HepG2 (cell line): ENCODE results near the gene ZNF865. TPM values are rescaled to one million over a fixed set of nuclear protein-coding genes. Genes with fewer than 3 reads are reported as not detected.
A peak's percentile ranks its signal among the peaks of the same experiment; 100 is the strongest.

ENCODE experiments used
- ATAC-seq: fragments of 200-7000 bp; cut with Tn5 transposase; 3 replicates; pipeline ENCODE4 v1.9.1; 2020; ENCODE audit warnings: mild to moderate bottlenecking, moderate library complexity
- BruUV-seq: library from RNA; stranded (reverse); fragments of 400-500 nt; replicated peaks from 2 replicates; lab custom pipeline; 2021; lab: Mats Ljungman, UMichigan
- CTCF ChIA-PET: fragments of 300-600 bp; formaldehyde crosslinking; extraction: SDS; loops from one replicate; lab custom pipeline; 2021; ENCODE audit warnings: low total read pairs, inconsistent platforms, low intra/inter-chr PET ratio; lab: Yijun Ruan, JAX
- POLR2A ChIA-PET: fragments of 350-600 bp; sonication (Branson Sonifier 250); formaldehyde crosslinking; loops from one replicate; lab custom pipeline; 2020; ENCODE audit warnings: antibody characterized with exemption, inconsistent platforms; lab: Yijun Ruan, JAX
- DNase-seq: peaks from one replicate; pipeline ENCODE4 v3.0.0-alpha.2; 2015; ENCODE audit warnings: low spot score
- FAIRE-seq: peaks from 3 replicates; lab custom pipeline; 2011; peaks lifted over from hg19 to GRCh38; lab: Jason Lieb, UNC
- H2AFZ ChIP-seq: one replicate; pipeline ENCODE4 v1.6.1; 2011; ENCODE audit warnings: low read length, inconsistent platforms
- H3K27ac ChIP-seq: fragments of 300-600 bp; 3 replicates; pipeline ENCODE4 v1.8.0; 2011; ENCODE audit warnings: mixed run types, mild to moderate bottlenecking, mixed read lengths, low read length, inconsistent platforms; ENCODE audit not compliant: insufficient read depth; ENCODE audit errors: extremely low read length
- H3K27me3 ChIP-seq, 2 experiments: fragments of 200-600 bp in 1 of 2; 2 replicates in 1 of 2; 3 replicates in 1 of 2; pipeline versions ENCODE4 v1.6.0 to v1.8.0; 2011; ENCODE audit warnings: low read length in 2 of 2, mild to moderate bottlenecking in 2 of 2, moderate library complexity in 2 of 2, inconsistent platforms in 1 of 2; ENCODE audit not compliant: insufficient read depth in 2 of 2, control insufficient read depth in 1 of 2
- H3K36me3 ChIP-seq, 2 experiments: fragments of 200-600 bp in 1 of 2; replicated peaks in 1 of 2; 2 replicates in 1 of 2; 3 replicates in 1 of 2; pipeline versions ENCODE4 v1.5.1 to v1.8.0; 2011; ENCODE audit warnings: low read length in 2 of 2, inconsistent platforms in 1 of 2; ENCODE audit not compliant: insufficient read depth in 2 of 2, control insufficient read depth in 1 of 2
- H3K4me1 ChIP-seq: 2 replicates; pipeline ENCODE4 v1.5.1; 2012; ENCODE audit warnings: low read length, inconsistent platforms; ENCODE audit not compliant: insufficient read depth
- H3K4me2 ChIP-seq: 2 replicates; pipeline ENCODE4 v1.6.0; 2011; ENCODE audit warnings: low read depth, low read length, inconsistent platforms
- H3K4me3 ChIP-seq, 3 experiments: fragments of 200-600 bp in 1 of 3; sonication (generic), shearing (Covaris generic) in 1 of 3; replicated peaks in 1 of 3; 2 replicates each; pipeline ENCODE4 v1.5.1; 2011 to 2016; ENCODE audit warnings: low read length in 3 of 3, inconsistent platforms in 2 of 3, low read depth in 2 of 3, mild to moderate bottlenecking in 2 of 3, control low read depth in 1 of 3, mixed read lengths in 1 of 3; ENCODE audit not compliant: insufficient read depth in 1 of 3
- H3K79me2 ChIP-seq: one replicate; pipeline ENCODE4 v1.6.1; 2011; ENCODE audit warnings: low read length, inconsistent platforms; ENCODE audit not compliant: insufficient read depth
- H3K9ac ChIP-seq: 2 replicates; pipeline ENCODE4 v1.6.0; 2011; ENCODE audit warnings: mild to moderate bottlenecking, low read depth, low read length, inconsistent platforms; ENCODE audit not compliant: insufficient read depth
- H3K9me3 ChIP-seq: 2 replicates; pipeline ENCODE4 v1.5.1; 2012; ENCODE audit warnings: mild to moderate bottlenecking, low read length
- H4K20me1 ChIP-seq: 2 replicates; pipeline ENCODE4 v1.6.0; 2011; ENCODE audit warnings: inconsistent platforms, mild to moderate bottlenecking, low read length, moderate library complexity; ENCODE audit not compliant: insufficient read depth
- AGO2 ChIP-seq: fragments of 200-400 bp; formaldehyde crosslinking; optimal IDR thresholded peaks from 2 replicates; pipeline ENCODE3; 2017; ENCODE audit warnings: mild to moderate bottlenecking, low read depth, low read length, moderate library complexity
- HMGA1 ChIP-seq: sonication (generic); formaldehyde crosslinking; conservative IDR thresholded peaks from 2 replicates; pipeline ENCODE4 v1.4.0; 2020; ENCODE audit warnings: missing genetic modification reagents
- HOXA7 ChIP-seq: sonication (generic); formaldehyde crosslinking; IDR thresholded peaks from 2 replicates; pipeline ENCODE4 v1.8.1; 2022; ENCODE audit warnings: mild to moderate bottlenecking, missing genetic modification reagents, moderate library complexity
- PAX8 ChIP-seq: sonication (generic); formaldehyde crosslinking; IDR thresholded peaks from 2 replicates; pipeline ENCODE4 v1.8.0; 2022; ENCODE audit warnings: mild to moderate bottlenecking, missing genetic modification reagents, borderline replicate concordance
- PLSCR1 ChIP-seq: sonication (generic); formaldehyde crosslinking; IDR thresholded peaks from 2 replicates; pipeline ENCODE4 v1.5.0; 2020; ENCODE audit warnings: missing genetic modification reagents, mild to moderate bottlenecking, borderline replicate concordance
- PPARG ChIP-seq: conservative IDR thresholded peaks from 2 replicates; pipeline ENCODE4 v1.6.1; 2016; ENCODE audit warnings: missing biosample characterization, missing genetic modification reagents
- SMARCC2 ChIP-seq: fragments of 450-650 bp; IDR thresholded peaks from 2 replicates; pipeline ENCODE4 v1.6.1; 2017; ENCODE audit warnings: antibody characterized with exemption, mild to moderate bottlenecking
- TARDBP ChIP-seq: sonication (generic); formaldehyde crosslinking; IDR thresholded peaks from 2 replicates; pipeline ENCODE4 v1.8.0; 2022; ENCODE audit warnings: mild to moderate bottlenecking, missing genetic modification reagents
- WIZ ChIP-seq: sonication (generic); formaldehyde crosslinking; IDR thresholded peaks from 2 replicates; pipeline ENCODE4 v1.5.1; 2020; ENCODE audit warnings: mild to moderate bottlenecking, missing genetic modification reagents
- ZC3H13 ChIP-seq: sonication (generic); formaldehyde crosslinking; IDR thresholded peaks from 2 replicates; pipeline ENCODE4 v1.8.1; 2023; ENCODE audit warnings: mild to moderate bottlenecking, missing genetic modification reagents, moderate library complexity
- ZFP91 ChIP-seq: sonication (generic); formaldehyde crosslinking; IDR thresholded peaks from 2 replicates; pipeline ENCODE4 v1.9.0; 2022; ENCODE audit warnings: missing genetic modification reagents, mild to moderate bottlenecking, borderline replicate concordance
- ZNF138 ChIP-seq: sonication (generic); formaldehyde crosslinking; IDR thresholded peaks from 2 replicates; pipeline ENCODE4 v1.5.0; 2020; ENCODE audit warnings: mild to moderate bottlenecking, low read depth, missing genetic modification reagents
- ZNF546 ChIP-seq: sonication (generic); formaldehyde crosslinking; conservative IDR thresholded peaks from 2 replicates; pipeline ENCODE4 v1.8.1; 2023; ENCODE audit warnings: mild to moderate bottlenecking, missing genetic modification reagents
- ZNF691 ChIP-seq: sonication (generic); formaldehyde crosslinking; IDR thresholded peaks from 2 replicates; pipeline ENCODE4 v1.4.0; 2020; ENCODE audit warnings: missing genetic modification reagents, low read depth, mild to moderate bottlenecking, borderline replicate concordance
- ZNF839 ChIP-seq: sonication (generic); formaldehyde crosslinking; IDR thresholded peaks from 2 replicates; pipeline ENCODE4 v1.4.0; 2020; ENCODE audit warnings: missing genetic modification reagents, mild to moderate bottlenecking, borderline replicate concordance
- WGBS: methylation state at CpG from one replicate; pipeline ENCODE4 v1.1.6; 2017; ENCODE audit warnings: low lambda C conversion rate; 5-methylcytosine and 5-hydroxymethylcytosine counted together
- in situ Hi-C: cut with HindIII; loops from 2 replicates; pipeline ENCODE4 v1.10.0; 2017; ENCODE audit warnings: low pct_unique_long_range_greater_than_20kb; ENCODE audit not compliant: extremely low pct_ligation_motif_present
- intact Hi-C: fragments of 100-400 bp; cut with micrococcal nuclease; formaldehyde crosslinking; loops from one replicate; pipeline ENCODE4 v1.10.0; 2022; ENCODE audit not compliant: unreplicated experiment
- polyA plus RNA-seq, 8 experiments: library from polyadenylated mRNA; depleted of rRNA in 3 of 8; stranded (reverse) in 7 of 8; unstranded in 1 of 8; fragments of >200 nt; fragmentation: Illumina TruSeq in 4 of 8; extraction: Trizol in 4 of 8; gene quantifications; 2 replicates each; pipeline versions ENCODE4 v1.2.1 to v1.2.3, GENCODE V29; 2011 to 2016; ENCODE audit warnings: low read depth in 4 of 8, missing spikeins in 1 of 8, mixed read lengths in 1 of 8; ENCODE audit not compliant: insufficient read depth in 1 of 8
- total RNA-seq, 5 experiments: library from RNA; depleted of rRNA; stranded (reverse); fragments of >200 nt; fragmentation: Illumina TruSeq; extraction: Trizol; gene quantifications; 2 replicates each; pipeline ENCODE4 v1.2.3, GENCODE V29; 2016; ENCODE audit warnings: low read depth in 1 of 5
- TF ChIP-seq, protein P1 (sequence below): sonication (generic); formaldehyde crosslinking; IDR thresholded peaks from 2 replicates; pipeline ENCODE4 v1.5.1; 2020; ENCODE audit warnings: mild to moderate bottlenecking, moderate library complexity, missing genetic modification reagents

ZNF865 gene
- total and polyA plus RNA-seq, 2 of the 13 experiments (the other 11 are each of a cell fraction or from before 2014, with no cell fraction given), result 0.93 to 1.0 TPM

DNA sequence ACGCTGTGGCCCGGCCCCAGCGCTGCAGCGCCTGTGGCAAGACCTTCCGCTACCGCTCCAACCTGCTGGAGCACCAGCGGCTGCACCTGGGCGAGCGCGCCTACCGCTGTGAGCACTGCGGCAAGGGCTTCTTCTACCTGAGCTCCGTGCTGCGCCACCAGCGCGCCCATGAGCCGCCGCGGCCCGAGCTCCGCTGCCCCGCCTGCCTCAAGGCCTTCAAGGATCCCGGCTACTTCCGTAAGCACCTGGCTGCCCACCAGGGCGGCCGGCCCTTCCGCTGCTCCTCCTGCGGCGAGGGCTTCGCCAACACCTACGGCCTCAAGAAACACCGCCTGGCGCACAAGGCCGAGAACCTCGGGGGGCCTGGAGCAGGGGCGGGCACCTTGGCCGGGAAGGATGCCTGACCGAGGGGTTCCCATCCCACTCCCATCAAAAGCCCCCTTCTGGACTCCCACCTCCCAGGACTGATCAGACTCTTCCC, 11.0 kb downstream of the ZNF865 start:
- TF ChIP-seq ZC3H13 (CRISPR knock-in tag), result peak; percentile 67; the same call in 1 of the 2 replicates
- TF ChIP-seq ZNF546, result no peak
- no peak for TF ChIP-seq SMARCC2
- no peak for TF ChIP-seq ZNF138 (CRISPR knock-in tag)
- no peak for TF ChIP-seq ZNF691 (CRISPR knock-in tag)
- no peak for TF ChIP-seq TARDBP
- no peak for TF ChIP-seq HMGA1 (CRISPR knock-in tag)
- TF ChIP-seq AGO2, result peak; percentile 46
- no peak for TF ChIP-seq PAX8
- no peak for TF ChIP-seq ZFP91
- no peak for TF ChIP-seq PPARG
- TF ChIP-seq ZNF839 (CRISPR knock-in tag), result no peak
- TF ChIP-seq, protein P1, sequence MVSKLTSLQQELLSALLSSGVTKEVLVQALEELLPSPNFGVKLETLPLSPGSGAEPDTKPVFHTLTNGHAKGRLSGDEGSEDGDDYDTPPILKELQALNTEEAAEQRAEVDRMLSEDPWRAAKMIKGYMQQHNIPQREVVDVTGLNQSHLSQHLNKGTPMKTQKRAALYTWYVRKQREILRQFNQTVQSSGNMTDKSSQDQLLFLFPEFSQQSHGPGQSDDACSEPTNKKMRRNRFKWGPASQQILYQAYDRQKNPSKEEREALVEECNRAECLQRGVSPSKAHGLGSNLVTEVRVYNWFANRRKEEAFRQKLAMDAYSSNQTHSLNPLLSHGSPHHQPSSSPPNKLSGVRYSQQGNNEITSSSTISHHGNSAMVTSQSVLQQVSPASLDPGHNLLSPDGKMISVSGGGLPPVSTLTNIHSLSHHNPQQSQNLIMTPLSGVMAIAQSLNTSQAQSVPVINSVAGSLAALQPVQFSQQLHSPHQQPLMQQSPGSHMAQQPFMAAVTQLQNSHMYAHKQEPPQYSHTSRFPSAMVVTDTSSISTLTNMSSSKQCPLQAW (CRISPR knock-in tag), result no peak
- TF ChIP-seq HOXA7 (CRISPR knock-in tag), result no peak
- no peak for TF ChIP-seq WIZ
- TF ChIP-seq PLSCR1 (CRISPR knock-in tag), result no peak
- peaks cover 8% of the 10 kb centered on the region for H3K4me1 ChIP-seq
- no peak for DNase-seq
- intact Hi-C loops, result no loop called here
- ATAC-seq, result no peak; the same call in 2 of the 3 replicates
- no peaks in the 10 kb centered on the region for H4K20me1 ChIP-seq
- ChIA-PET CTCF (no interaction called here), POLR2A (no interaction called here)
- BruUV-seq, result no TSS peak
- 98% methylated on average over 23 of the region's 38 CpGs for WGBS
- no peak overlapping the region for H3K4me2 ChIP-seq
- no peak overlapping the region for H3K27ac ChIP-seq
- peaks cover 2 to 5% of the 10 kb centered on the region in 2 experiments; a peak in 1 of 5 replicates for H3K36me3 ChIP-seq
- H3K4me3 ChIP-seq, result no peak overlapping the region
- H3K27me3 ChIP-seq, result no peaks in the 10 kb centered on the region
- no peak overlapping the region for H3K9ac ChIP-seq
- FAIRE-seq, result no peak
- no peak overlapping the region for H2AFZ ChIP-seq
- in situ Hi-C loops, result no loop called here
- no peaks in the 10 kb centered on the region for H3K9me3 ChIP-seq
- no peaks in the 10 kb centered on the region for H3K79me2 ChIP-seq
